NCI-H2107 treated with DMSO at 0.1 percent for 48 hours (cell line): ENCODE data around the gene ARPC4.
"Not testable (repeated sequence)": the region's sequence is repeated elsewhere in the genome, so short reads cannot be mapped to it uniquely, and the experiment has no call there.

ENCODE experiments used
- DNase-seq: peaks from one replicate; lab custom pipeline; 2025; ENCODE audit not compliant: unreplicated experiment; lab: John Stamatoyannopoulos, UW

Gene ARPC4

GRCh38 chr3:9769426-9770275, 23.2 kb upstream of the ARPC4 start, which contains the start of gene CAMK1:
Gene CAMK1, minus strand, starts transcription at chr3:9769947. Its CDS starts 2,198 bp downstream, at chr3:9767749.
- peak; percentile 4 for DNase-seq

GRCh38 chr3:9770276-9770812, 22.5 kb upstream of the ARPC4 start:
- no peak for DNase-seq

- not testable (repeated sequence) for DNase-seq
Observed at GRCh38 chr3:9771007-9771406, 21.9 kb upstream of the ARPC4 start.

- DNase-seq: no peak
Observed at GRCh38 chr3:9776896-9777693, 15.8 kb upstream of the ARPC4 start.

GRCh38 chr3:9777694-9778021, 15.2 kb upstream of the ARPC4 start:
- no peak for DNase-seq

- no peak for DNase-seq
Observed at GRCh38 chr3:9778143-9779074, 14.5 kb upstream of the ARPC4 start.

GRCh38 chr3:9779075-9779593, 13.7 kb upstream of the ARPC4 start:
- DNase-seq: no peak

GRCh38 chr3:9779721-9780457, 13.0 kb upstream of the ARPC4 start:
- no peak for DNase-seq

- DNase-seq: no peak
Observed at GRCh38 chr3:9780458-9780812, 12.4 kb upstream of the ARPC4 start.

- DNase-seq: no peak
Observed at GRCh38 chr3:9780910-9781309, 12.0 kb upstream of the ARPC4 start.

- no peak for DNase-seq
Observed at GRCh38 chr3:9781551-9781950, 11.3 kb upstream of the ARPC4 start.

GRCh38 chr3:9781978-9782603, 10.8 kb upstream of the ARPC4 start:
- peak; percentile 48 for DNase-seq

- DNase-seq: no peak
Observed at GRCh38 chr3:9782770-9783169, 10.1 kb upstream of the ARPC4 start.

- no peak for DNase-seq
Observed at GRCh38 chr3:9783954-9784353, 8.9 kb upstream of the ARPC4 start.

- DNase-seq: no peak
Observed at GRCh38 chr3:9784965-9785364, 7.9 kb upstream of the ARPC4 start.

GRCh38 chr3:9785602-9786001, 7.3 kb upstream of the ARPC4 start:
- DNase-seq: no peak

- DNase-seq: no peak
Observed at GRCh38 chr3:9786209-9786739, 6.6 kb upstream of the ARPC4 start.

- no peak for DNase-seq
Observed at GRCh38 chr3:9786825-9787669, 5.8 kb upstream of the ARPC4 start.
